NCI-H1092 treated with DMSO at 0.1 percent for 48 hours (cell line): Measurements from ENCODE around the gene MFAP5.
"Not testable (repeated sequence)": the region's sequence is repeated elsewhere in the genome, so short reads cannot be mapped to it uniquely, and the experiment has no call there.

Experiments
- DNase-seq: peaks from one replicate; lab custom pipeline; 2025; lab: John Stamatoyannopoulos, UW

The MFAP5 gene

GRCh38 chr12:8629486-8630033 lies 33.1 kb downstream of the MFAP5 start:
- no peak for DNase-seq

GRCh38 chr12:8628731-8629130 lies 33.9 kb downstream of the MFAP5 start:
- DNase-seq: no peak

- not testable (repeated sequence) for DNase-seq
Measured at GRCh38 chr12:8624750-8625149, 37.9 kb downstream of the MFAP5 start.

GRCh38 chr12:8622646-8623045 lies 40.0 kb downstream of the MFAP5 start:
- DNase-seq: no peak

GRCh38 chr12:8615206-8615605 lies 47.4 kb downstream of the MFAP5 start:
- DNase-seq: no peak

- not testable (repeated sequence) for DNase-seq
Measured at GRCh38 chr12:8613881-8614280, 48.7 kb downstream of the MFAP5 start.

GRCh38 chr12:8612629-8613028 lies 50.0 kb downstream of the MFAP5 start, which contains the start of gene AICDA:
Gene AICDA (minus strand): TSS chr12:8612859. CDS start chr12:8612767, 92 bp downstream.
- no peak for DNase-seq

- peak; percentile 27 for DNase-seq
Measured at GRCh38 chr12:8609061-8609570, 53.5 kb downstream of the MFAP5 start.

GRCh38 chr12:8606890-8607289 lies 55.7 kb downstream of the MFAP5 start:
- DNase-seq: no peak

GRCh38 chr12:8605057-8605456 lies 57.6 kb downstream of the MFAP5 start:
- DNase-seq: no peak

- no peak for DNase-seq
Measured at GRCh38 chr12:8603856-8604255, 58.8 kb downstream of the MFAP5 start.

GRCh38 chr12:8603286-8603685 lies 59.3 kb downstream of the MFAP5 start:
- DNase-seq: no peak

- no peak for DNase-seq
Measured at GRCh38 chr12:8596561-8596960, 66.1 kb downstream of the MFAP5 start.
